CD14-positive monocyte (primary cell): ENCODE results near the gene FOXK2. TPM values are rescaled to one million over a fixed set of nuclear protein-coding genes. Genes with fewer than 3 reads are reported as not detected.
"Not testable (repeated sequence)": the region's sequence is repeated elsewhere in the genome, so short reads cannot be mapped to it uniquely, and the experiment has no call there.

Experiments
- DNase-seq, 3 donors: peaks; one replicate each; pipeline ENCODE4 v3.0.0-alpha.2; 2011 to 2022
- H2AFZ ChIP-seq: 2 replicates; pipeline ENCODE4 v1.6.0; 2012; ENCODE audit warnings: mild to moderate bottlenecking, low read depth, low read length, inconsistent platforms; ENCODE audit not compliant: insufficient read depth, poor library complexity, severe bottlenecking
- H3K27ac ChIP-seq, 2 donors: 1 replicate in 1 of 2; 2 replicates in 1 of 2; pipeline ENCODE4 v1.5.1; 2012 to 2013; ENCODE audit warnings: low read length in 2 of 2, control low read depth in 1 of 2, inconsistent platforms in 1 of 2, low read depth in 1 of 2, mild to moderate bottlenecking in 1 of 2
- H3K27me3 ChIP-seq, 2 donors: one replicate each; pipeline versions ENCODE4 v1.6.0 to v1.6.1; 2011 to 2013; ENCODE audit warnings: low read length in 2 of 2; ENCODE audit not compliant: control insufficient read depth in 2 of 2, insufficient read depth in 2 of 2
- H3K36me3 ChIP-seq, 2 donors: replicated peaks in 1 of 2; 1 replicate in 1 of 2; 2 replicates in 1 of 2; pipeline versions ENCODE4 v1.5.1 to v1.6.1; 2012 to 2013; ENCODE audit warnings: low read length in 2 of 2, control low read depth in 1 of 2, inconsistent platforms in 1 of 2, mild to moderate bottlenecking in 1 of 2; ENCODE audit not compliant: insufficient read depth in 2 of 2, control insufficient read depth in 1 of 2
- H3K4me1 ChIP-seq, 2 donors: 1 replicate in 1 of 2; 2 replicates in 1 of 2; pipeline versions ENCODE4 v1.5.1 to v1.6.1; 2012 to 2013; ENCODE audit warnings: low read length in 2 of 2, control low read depth in 1 of 2, inconsistent platforms in 1 of 2, mild to moderate bottlenecking in 1 of 2, moderate library complexity in 1 of 2; ENCODE audit not compliant: insufficient read depth in 2 of 2, control insufficient read depth in 1 of 2
- H3K4me2 ChIP-seq: replicated peaks from 2 replicates; pipeline ENCODE3; 2012; ENCODE audit warnings: low read length, moderate library complexity, mild to moderate bottlenecking; ENCODE audit not compliant: poor library complexity, severe bottlenecking; ENCODE audit errors: extremely low read depth
- H3K4me3 ChIP-seq, 3 experiments: fragments of 200-600 bp in 1 of 3; sonication (generic) in 1 of 3; replicated peaks in 1 of 3; 1 replicate in 2 of 3; 2 replicates in 1 of 3; pipeline ENCODE4 v1.5.1; 2011 to 2013; ENCODE audit warnings: low read length in 3 of 3, mild to moderate bottlenecking in 3 of 3, control low read depth in 2 of 3, low read depth in 2 of 3, inconsistent platforms in 1 of 3, moderate library complexity in 1 of 3
- H3K79me2 ChIP-seq: 2 replicates; pipeline ENCODE4 v1.6.0; 2012; ENCODE audit warnings: mild to moderate bottlenecking, control low read depth, inconsistent platforms, low read length, moderate library complexity; ENCODE audit not compliant: insufficient read depth
- H3K9ac ChIP-seq: 2 replicates; pipeline ENCODE4 v1.6.0; 2017; ENCODE audit warnings: low read length, mild to moderate bottlenecking; ENCODE audit not compliant: insufficient read depth, poor library complexity, severe bottlenecking
- H3K9me3 ChIP-seq, 2 donors: replicated peaks in 1 of 2; 1 replicate in 1 of 2; 2 replicates in 1 of 2; pipeline versions ENCODE4 v1.5.1 to v1.6.1; 2012 to 2013; ENCODE audit warnings: low read length in 2 of 2, control low read depth in 1 of 2; ENCODE audit not compliant: control insufficient read depth in 1 of 2, insufficient read depth in 1 of 2
- H4K20me1 ChIP-seq: 2 replicates; pipeline ENCODE4 v1.6.0; 2012; ENCODE audit warnings: mild to moderate bottlenecking, low read length, control low read depth, moderate library complexity; ENCODE audit not compliant: insufficient read depth
- H3K27ac Mint-ChIP-seq, 7 donors: one replicate each; pipeline ENCODE4 v1.8.0; 2020; ENCODE audit warnings: mild to moderate bottlenecking in 7 of 7, mixed read lengths in 7 of 7, moderate library complexity in 6 of 7, inconsistent platforms in 2 of 7
- H3K27me3 Mint-ChIP-seq, 3 donors: one replicate each; pipeline ENCODE4 v1.8.0; 2021 to 2022; ENCODE audit warnings: low read depth in 3 of 3, mild to moderate bottlenecking in 3 of 3, mixed read lengths in 3 of 3, moderate library complexity in 3 of 3, inconsistent platforms in 1 of 3
- H3K36me3 Mint-ChIP-seq, 2 donors: one replicate each; pipeline ENCODE4 v1.8.0; 2020; ENCODE audit warnings: mixed read lengths in 2 of 2, inconsistent platforms in 1 of 2, mild to moderate bottlenecking in 1 of 2
- H3K4me1 Mint-ChIP-seq: one replicate; pipeline ENCODE4 v1.8.0; 2020; ENCODE audit warnings: mild to moderate bottlenecking, mixed read lengths
- H3K4me3 Mint-ChIP-seq, 2 donors: one replicate each; pipeline ENCODE4 v1.8.0; 2020; ENCODE audit warnings: mild to moderate bottlenecking in 2 of 2, mixed read lengths in 2 of 2, moderate library complexity in 1 of 2
- H3K9me3 Mint-ChIP-seq, 7 donors: one replicate each; pipeline ENCODE4 v1.8.0; 2020 to 2022; ENCODE audit warnings: mixed read lengths in 7 of 7, mild to moderate bottlenecking in 6 of 7, moderate library complexity in 6 of 7, inconsistent platforms in 2 of 7
- WGBS: methylation state at CpG from one replicate; pipeline ENCODE4 v1.1.5; 2013; ENCODE audit warnings: missing lambda C conversion rate; ENCODE audit not compliant: insufficient coverage; 5-methylcytosine and 5-hydroxymethylcytosine counted together
- intact Hi-C, 2 donors: fragments of 100-400 bp; cut with micrococcal nuclease; formaldehyde crosslinking; loops; one replicate each; pipeline versions ENCODE4 v1.15.0 to v1.15.1; 2023
- polyA plus RNA-seq, 3 donors: library from polyadenylated mRNA; depleted of rRNA in 1 of 3; unstranded in 2 of 3; stranded (reverse) in 1 of 3; fragments of 300-500 nt in 2 of 3; fragments of >200 nt in 1 of 3; fragmentation: Illumina TruSeq in 2 of 3; gene quantifications; 1 replicate in 2 of 3; 2 replicates in 1 of 3; pipeline ENCODE4 v1.2.3, GENCODE V29; 2012 to 2021
- TF ChIP-seq, protein P1 (sequence below): fragments of 200-600 bp; IDR thresholded peaks from one replicate; pipeline ENCODE4 v1.8.0; 2022; ENCODE audit warnings: antibody characterized with exemption, mild to moderate bottlenecking

FOXK2 gene
- polyA plus RNA-seq, 3 donors = 3.5 to 18.4 (median 4.7) TPM

DNA sequence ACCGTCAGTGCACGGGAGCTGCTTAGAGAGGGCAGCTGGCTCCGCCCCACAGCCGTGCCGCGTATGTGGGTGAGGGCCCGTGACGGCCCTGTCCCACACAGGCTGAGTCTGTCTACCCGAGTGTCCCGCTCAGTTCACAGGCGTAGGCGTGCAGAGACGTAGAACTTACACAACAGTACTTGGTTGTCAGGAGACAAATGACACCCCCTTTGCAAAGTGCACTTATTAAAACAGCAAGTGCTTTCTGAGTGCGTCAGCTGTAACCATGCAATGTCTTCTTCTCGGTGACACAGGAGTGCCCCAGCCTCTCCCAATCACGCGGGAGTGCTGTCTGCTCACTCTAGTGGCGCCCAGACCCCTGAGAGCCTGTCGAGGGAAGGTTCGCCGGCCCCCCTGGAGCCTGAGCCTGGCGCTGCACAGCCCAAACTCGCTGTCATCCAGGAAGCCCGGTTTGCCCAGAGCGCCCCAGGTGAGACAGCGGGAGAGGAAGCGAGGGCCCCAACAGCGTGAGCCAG lies 64.2 kb downstream of the FOXK2 start:
- intact Hi-C loops = no loop called here
- H3K9me3 Mint-ChIP-seq = no peaks in the 10 kb centered on the region
- 90% methylated on average over 26 of the region's 28 CpGs for WGBS
- no peaks in the 10 kb centered on the region for H3K9me3 ChIP-seq
- no peaks in the 10 kb centered on the region for H3K27me3 ChIP-seq
- no peak overlapping the region for H2AFZ ChIP-seq
- H4K20me1 ChIP-seq = no peaks in the 10 kb centered on the region
- H3K4me1 ChIP-seq = peaks cover 13 to 14% of the 10 kb centered on the region in 2 donors
- no peak overlapping the region for H3K9ac ChIP-seq
- H3K36me3 Mint-ChIP-seq = peaks cover 60 to 70% of the 10 kb centered on the region in 2 donors
- peaks cover 16% of the 10 kb centered on the region for H3K4me1 Mint-ChIP-seq
- no peak for DNase-seq
- H3K36me3 ChIP-seq = peaks cover 25 to 65% of the 10 kb centered on the region in 2 donors
- peak overlapping the region in 2 of 7 donors; percentile 18 to 25 for H3K27ac Mint-ChIP-seq
- H3K27me3 Mint-ChIP-seq = peaks cover 0 to 2% (median 0%) of the 10 kb centered on the region in 3 donors
- H3K4me3 Mint-ChIP-seq = no peak overlapping the region
- H3K27ac ChIP-seq = no peak overlapping the region
- H3K4me3 ChIP-seq = no peak overlapping the region
- TF ChIP-seq, protein P1, sequence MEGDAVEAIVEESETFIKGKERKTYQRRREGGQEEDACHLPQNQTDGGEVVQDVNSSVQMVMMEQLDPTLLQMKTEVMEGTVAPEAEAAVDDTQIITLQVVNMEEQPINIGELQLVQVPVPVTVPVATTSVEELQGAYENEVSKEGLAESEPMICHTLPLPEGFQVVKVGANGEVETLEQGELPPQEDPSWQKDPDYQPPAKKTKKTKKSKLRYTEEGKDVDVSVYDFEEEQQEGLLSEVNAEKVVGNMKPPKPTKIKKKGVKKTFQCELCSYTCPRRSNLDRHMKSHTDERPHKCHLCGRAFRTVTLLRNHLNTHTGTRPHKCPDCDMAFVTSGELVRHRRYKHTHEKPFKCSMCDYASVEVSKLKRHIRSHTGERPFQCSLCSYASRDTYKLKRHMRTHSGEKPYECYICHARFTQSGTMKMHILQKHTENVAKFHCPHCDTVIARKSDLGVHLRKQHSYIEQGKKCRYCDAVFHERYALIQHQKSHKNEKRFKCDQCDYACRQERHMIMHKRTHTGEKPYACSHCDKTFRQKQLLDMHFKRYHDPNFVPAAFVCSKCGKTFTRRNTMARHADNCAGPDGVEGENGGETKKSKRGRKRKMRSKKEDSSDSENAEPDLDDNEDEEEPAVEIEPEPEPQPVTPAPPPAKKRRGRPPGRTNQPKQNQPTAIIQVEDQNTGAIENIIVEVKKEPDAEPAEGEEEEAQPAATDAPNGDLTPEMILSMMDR = no peak
- no peaks in the 10 kb centered on the region for H3K79me2 ChIP-seq
- no peak overlapping the region for H3K4me2 ChIP-seq

DNA sequence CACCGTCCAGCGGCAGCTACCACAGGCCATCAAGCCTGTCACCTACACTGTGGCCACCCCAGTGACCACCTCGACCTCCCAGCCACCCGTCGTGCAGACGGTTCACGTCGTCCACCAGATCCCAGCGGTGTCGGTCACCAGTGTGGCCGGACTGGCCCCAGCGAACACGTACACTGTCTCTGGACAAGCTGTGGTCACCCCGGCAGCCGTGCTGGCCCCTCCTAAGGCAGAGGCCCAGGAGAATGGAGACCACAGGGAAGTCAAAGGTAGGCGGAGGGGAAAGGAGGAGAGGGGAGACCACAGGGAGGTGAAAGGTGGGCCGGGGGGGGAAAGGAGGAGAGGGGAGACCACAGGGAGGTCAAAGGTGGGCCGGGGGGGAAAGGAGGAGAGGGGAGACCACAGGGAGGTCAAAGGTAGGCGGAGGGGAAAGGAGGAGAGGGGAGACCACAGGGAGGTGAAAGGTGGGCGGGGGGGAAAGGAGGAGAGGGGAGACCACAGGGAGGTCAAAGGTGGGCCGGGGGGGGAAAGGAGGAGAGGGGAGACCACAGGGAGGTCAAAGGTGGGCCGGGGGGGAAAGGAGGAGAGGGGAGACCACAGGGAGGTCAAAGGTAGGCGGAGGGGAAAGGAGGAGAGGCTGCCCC lies 66.5 kb downstream of the FOXK2 start:
- peaks cover 15 to 16% of the 10 kb centered on the region in 2 donors for H3K4me1 ChIP-seq
- H3K4me3 Mint-ChIP-seq, H3K4me2 ChIP-seq, H3K9me3 ChIP-seq, H3K27me3 ChIP-seq, H3K79me2 ChIP-seq, DNase-seq, H3K4me3 ChIP-seq, H4K20me1 ChIP-seq, H3K9ac ChIP-seq, intact Hi-C loops, H3K27me3 Mint-ChIP-seq, H2AFZ ChIP-seq, H3K9me3 Mint-ChIP-seq: not testable (repeated sequence)
- peaks cover 24 to 59% of the 10 kb centered on the region in 2 donors for H3K36me3 ChIP-seq
- peak overlapping the region in 4 of 7 donors; percentile 5 to 80 (median 46) for H3K27ac Mint-ChIP-seq
- H3K4me1 Mint-ChIP-seq = peaks cover 19% of the 10 kb centered on the region
- peaks cover 61 to 76% of the 10 kb centered on the region in 2 donors for H3K36me3 Mint-ChIP-seq
- H3K27ac ChIP-seq = peak overlapping the region in 1 of 2 donors; percentile 44
- WGBS = 92% methylated on average over 14 of the region's 23 CpGs
